Lung (tissue), 12 donors: ENCODE measurements around the gene SLC25A18. TPM values are rescaled to one million over a fixed set of nuclear protein-coding genes. Genes with fewer than 3 reads are reported as not detected.
A peak's percentile ranks its signal among the peaks of the same experiment; 100 is the strongest.

Experiments used
- ATAC-seq: fragments of 200-7000 bp; cut with Tn5 transposase; one replicate; pipeline ENCODE4 v1.9.1; 2020; ENCODE audit warnings: moderate number of reproducible peaks; ENCODE audit not compliant: insufficient read depth, low FRiP score
- DNase-seq, 3 donors: peaks; one replicate each; pipeline ENCODE4 v3.0.0-alpha.2; 2013 to 2017
- H3K27ac ChIP-seq, 2 donors: one replicate each; pipeline ENCODE4 v1.5.1; 2013; ENCODE audit warnings: mild to moderate bottlenecking in 2 of 2, moderate library complexity in 2 of 2, control low read depth in 1 of 2, inconsistent platforms in 1 of 2, low read depth in 1 of 2, low read length in 1 of 2
- H3K27me3 ChIP-seq, 3 donors: one replicate each; pipeline ENCODE4 v1.5.1; 2013; ENCODE audit warnings: low read length in 2 of 3; ENCODE audit not compliant: control insufficient read depth in 3 of 3, insufficient read depth in 3 of 3
- H3K36me3 ChIP-seq, 4 donors: one replicate each; pipeline ENCODE4 v1.5.1; 2013; ENCODE audit warnings: low read length in 4 of 4, mild to moderate bottlenecking in 1 of 4, moderate library complexity in 1 of 4; ENCODE audit not compliant: control insufficient read depth in 4 of 4, insufficient read depth in 4 of 4
- H3K4me1 ChIP-seq, 5 donors: one replicate each; pipeline ENCODE4 v1.5.1; 2013; ENCODE audit warnings: low read length in 5 of 5, mild to moderate bottlenecking in 2 of 5, moderate library complexity in 1 of 5; ENCODE audit not compliant: control insufficient read depth in 5 of 5, insufficient read depth in 5 of 5
- H3K4me3 ChIP-seq: one replicate; pipeline ENCODE4 v1.5.1; 2013; ENCODE audit warnings: mild to moderate bottlenecking, control low read depth, moderate library complexity
- H3K9ac ChIP-seq, 2 donors: one replicate each; pipeline ENCODE4 v1.5.1; 2013; ENCODE audit warnings: low read length in 2 of 2, control low read depth in 1 of 2; ENCODE audit not compliant: insufficient read depth in 1 of 2
- H3K9me3 ChIP-seq, 4 donors: one replicate each; pipeline ENCODE4 v1.5.1; 2013; ENCODE audit warnings: low read length in 3 of 4, mild to moderate bottlenecking in 1 of 4, moderate library complexity in 1 of 4; ENCODE audit not compliant: control insufficient read depth in 4 of 4, insufficient read depth in 3 of 4
- CTCF ChIP-seq: IDR thresholded peaks from 2 replicates; pipeline ENCODE4 v1.5.1; 2012; ENCODE audit warnings: mild to moderate bottlenecking; ENCODE audit errors: control extremely low read depth, extremely low read depth
- WGBS, 2 donors: extraction: QIAGEN DNeasy Blood & Tissue Kit; methylation state at CpG; one replicate each; pipeline ENCODE4 v1.1.7; 2013; 5-methylcytosine and 5-hydroxymethylcytosine counted together
- polyA plus RNA-seq, 2 donors: library from polyadenylated mRNA; stranded (reverse); fragments of 200-250 nt; gene quantifications; one replicate each; pipeline ENCODE4 v1.2.1, GENCODE V29; 2013
- total RNA-seq, 2 donors: library from RNA; depleted of rRNA in 1 of 2; stranded (reverse); fragments of >200 nt in 1 of 2; gene quantifications; one replicate each; pipeline ENCODE4 v1.2.1, GENCODE V29; 2014 to 2021
- donor health status: control.
- donor health status: control.
- donor health status: Bipolar disorder and iron deficiency.
- donor health status: healthy.
- donor health status: DM: yes; HTN: yes; CAD: no.

Gene SLC25A18
- total and polyA plus RNA-seq, 4 donors = 0.25 to 1.3 (median 0.75) TPM; not detected in 1

GRCh38 chr22:17613280-17613679, 50.0 kb downstream of the SLC25A18 start:
- Histone ChIP-seq H3K4me3 (no peak overlapping the region), H3K9ac (no peak overlapping the region), H3K4me1 (peaks cover 0 to 10% (median 0%) of the 10 kb centered on the region in 5 donors), H3K27ac (no peak overlapping the region), H3K27me3 (no peaks in the 10 kb centered on the region), H3K9me3 (no peaks in the 10 kb centered on the region), H3K36me3 (peaks cover 0 to 16% (median 9%) of the 10 kb centered on the region in 4 donors)
- no peak for DNase-seq
- no peak for TF ChIP-seq CTCF
- WGBS, 2 donors = 91 to 97% methylated on average over 7 of the region's 7 CpGs
- no peak for ATAC-seq

GRCh38 chr22:17627961-17628405, 64.7 kb downstream of the SLC25A18 start:
- whole genome bisulfite sequencing, 2 donors = 7 to 11% methylated on average over 24 of the region's 24 CpGs
- no peak for ATAC-seq
- H3K9ac ChIP-seq = peak overlapping the region; percentile 79 to 89
- peak overlapping the region; percentile 82 to 99 for H3K27ac ChIP-seq
- H3K4me3 ChIP-seq = peak overlapping the region; percentile 100
- no peak for DNase-seq
- H3K36me3 ChIP-seq = peaks cover 2 to 7% (median 4%) of the 10 kb centered on the region in 4 donors
- H3K27me3 ChIP-seq = no peaks in the 10 kb centered on the region
- no peak for TF ChIP-seq CTCF
- no peaks in the 10 kb centered on the region for H3K9me3 ChIP-seq
- H3K4me1 ChIP-seq = peaks cover 0 to 9% (median 5%) of the 10 kb centered on the region in 5 donors

- peaks cover 0 to 9% (median 5%) of the 10 kb centered on the region in 5 donors for H3K4me1 ChIP-seq
- 0% methylated on average over 45 of the region's 45 CpGs for WGBS, 2 donors
- no peaks in the 10 kb centered on the region for H3K9me3 ChIP-seq
- H3K36me3 ChIP-seq = peaks cover 0 to 7% (median 4%) of the 10 kb centered on the region in 4 donors
- peak within 1 kb of the TSS; percentile 100 for H3K4me3 ChIP-seq
- peak; percentile 97 to 98 (median 98) for DNase-seq
- peak within 1 kb of the TSS; percentile 98 to 99 for H3K27ac ChIP-seq
- ATAC-seq = peak; percentile 100
- H3K27me3 ChIP-seq = no peaks in the 10 kb centered on the region
- peak within 1 kb of the TSS; percentile 89 to 97 for H3K9ac ChIP-seq
- no peak for TF ChIP-seq CTCF
These were observed 65.3 kb downstream of the SLC25A18 start, which contains the start of gene ATP6V1E1 for GRCh38 chr22:17628406-17629172. Gene ATP6V1E1, minus strand, starts transcription at chr22:17628749. Its CDS starts 114 bp downstream, at chr22:17628635.
